Stimulated activated CD4-positive, alpha-beta T cell treated with anti-CD3 and anti-CD28 coated beads, Interleukin-15, amount 100 ng/mL, for 48 hours (primary cell): ENCODE data around the gene HS3ST2.
"Not testable (repeated sequence)": the region's sequence is repeated elsewhere in the genome, so short reads cannot be mapped to it uniquely, and the experiment has no call there.

Experiments
- DNase-seq, 2 donors: peaks; one replicate each; pipeline ENCODE4 v3.0.0-alpha.2; 2020; ENCODE audit warnings: low read depth in 2 of 2

Gene HS3ST2

DNA sequence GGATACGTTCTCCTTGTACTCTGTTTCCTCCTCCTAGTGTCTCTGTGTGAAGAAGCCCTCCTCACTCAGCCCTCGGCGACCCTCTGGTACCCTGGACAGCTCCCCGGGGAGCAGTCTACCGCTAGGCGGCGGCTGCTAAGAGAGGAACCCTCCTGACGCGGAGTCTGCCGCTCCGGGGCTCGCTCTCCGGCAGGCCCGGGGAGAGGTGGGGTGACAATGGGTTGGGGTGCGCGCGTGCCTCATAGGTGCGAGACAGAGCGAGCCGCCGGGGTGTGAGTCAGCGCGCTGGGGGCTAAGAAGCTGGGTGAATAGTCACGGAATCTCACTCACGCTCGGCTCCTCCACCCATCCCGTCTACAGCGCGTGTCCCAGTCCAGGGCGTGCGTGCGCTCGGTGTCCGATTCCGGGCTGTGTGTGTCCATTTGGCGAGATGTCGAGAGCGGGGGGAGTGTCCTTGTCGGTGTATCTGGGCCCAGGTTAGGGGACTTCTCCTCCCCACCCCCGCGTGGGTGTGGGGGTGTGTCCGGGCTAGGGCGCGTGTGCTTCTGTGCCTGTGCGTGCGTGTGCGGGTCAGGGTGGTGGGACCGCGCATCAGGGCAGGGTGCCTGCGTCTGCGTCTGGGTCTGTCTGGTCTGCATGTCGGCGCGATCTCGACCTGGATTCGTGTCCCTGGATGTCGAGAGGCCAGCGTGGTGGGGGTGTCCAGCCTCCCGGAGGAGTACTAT, 577 bp upstream of the HS3ST2 start:
- peak; percentile 4 to 21 for DNase-seq

GRCh38 chr16:22814711-22815105, 746 bp downstream of the HS3ST2 start:
- DNase-seq, result no peak

GRCh38 chr16:22815863-22816262, 1.9 kb downstream of the HS3ST2 start:
- DNase-seq, result no peak

DNA sequence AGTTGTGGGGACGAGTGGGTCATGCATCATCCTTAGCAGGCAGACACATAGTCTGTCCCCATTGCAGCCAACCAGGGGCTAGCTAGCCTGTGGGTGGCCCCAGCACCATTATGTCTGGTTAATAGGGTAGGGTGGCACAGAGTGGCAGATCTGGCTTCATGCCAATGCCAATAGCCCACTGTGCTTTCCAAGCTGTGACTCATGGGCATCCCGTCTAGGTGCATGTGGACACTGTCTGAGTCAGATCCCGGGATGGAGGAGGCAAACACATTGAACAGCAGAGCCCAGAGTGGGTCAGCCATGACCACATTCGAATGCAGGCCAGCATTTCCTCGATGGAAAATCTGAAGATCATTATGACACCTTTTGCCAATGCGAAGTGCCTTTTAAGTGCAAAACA, 2.5 kb downstream of the HS3ST2 start:
- DNase-seq, result no peak

DNA sequence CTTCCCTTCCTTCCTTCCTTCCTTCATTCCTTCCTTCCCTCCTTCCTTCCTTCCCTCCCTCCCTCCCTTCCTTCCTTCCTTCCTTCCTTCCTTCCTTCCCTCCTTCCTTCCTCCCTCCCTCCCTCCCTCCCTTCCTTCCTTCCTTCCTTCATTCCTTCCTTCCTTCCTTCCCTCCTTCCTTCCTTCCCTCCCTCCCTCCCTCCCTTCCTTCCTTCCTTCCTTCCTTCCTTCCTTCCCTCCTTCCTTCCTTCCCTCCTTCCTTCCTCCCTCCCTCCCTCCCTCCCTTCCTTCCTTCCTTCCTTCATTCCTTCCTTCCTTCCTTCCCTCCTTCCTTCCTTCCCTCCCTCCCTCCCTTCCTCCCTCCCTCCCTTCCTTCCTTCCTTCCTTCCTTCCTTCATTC, 4.8 kb downstream of the HS3ST2 start:
- not testable (repeated sequence) for DNase-seq

GRCh38 chr16:22838681-22839080, 24.7 kb downstream of the HS3ST2 start:
- no peak for DNase-seq

- DNase-seq, result not testable (repeated sequence)
Observed at GRCh38 chr16:22842031-22842430, 28.1 kb downstream of the HS3ST2 start.

- no peak for DNase-seq
Observed at GRCh38 chr16:22843122-22843521, 29.2 kb downstream of the HS3ST2 start.

DNA sequence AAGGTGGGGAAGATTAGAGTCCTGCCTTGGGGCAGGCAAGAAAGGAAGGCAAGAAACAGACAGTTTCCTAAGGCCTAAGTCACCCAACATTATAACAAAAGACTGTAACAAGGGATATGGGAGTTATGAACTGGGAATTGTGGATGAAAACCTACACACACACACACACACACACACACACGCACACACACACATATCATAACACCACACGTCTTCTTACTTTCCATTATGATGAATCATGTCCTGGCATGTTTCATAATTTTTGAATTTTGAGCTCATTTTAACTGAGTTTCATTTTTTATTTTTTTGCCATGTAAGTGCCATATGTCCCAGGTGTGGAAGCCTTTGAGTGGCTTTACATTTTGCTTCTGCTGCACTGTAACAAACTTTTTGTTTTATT, 29.9 kb downstream of the HS3ST2 start:
- DNase-seq, result no peak

GRCh38 chr16:22844416-22844815, 30.5 kb downstream of the HS3ST2 start:
- DNase-seq, result no peak

DNA sequence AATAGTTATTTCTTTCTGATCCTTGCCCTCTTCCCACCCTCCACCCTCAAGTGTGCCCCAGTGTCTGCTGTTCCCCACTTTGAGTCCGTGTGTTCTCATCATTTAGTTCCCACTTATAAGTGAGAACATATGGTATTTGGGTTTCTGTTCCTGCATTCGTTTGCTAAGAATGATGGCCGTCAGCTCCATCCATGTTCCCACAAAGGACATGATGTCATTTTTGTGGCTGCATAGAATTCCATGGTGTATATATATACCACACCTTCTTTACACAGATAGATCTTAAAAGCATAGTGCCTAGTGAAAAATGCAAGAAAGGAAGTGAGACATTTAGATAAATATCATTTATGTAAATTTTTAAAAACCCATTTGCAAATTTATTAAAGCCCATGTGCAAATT, 33.1 kb downstream of the HS3ST2 start:
- no peak for DNase-seq

- no peak for DNase-seq
Observed at GRCh38 chr16:22847690-22848089, 33.7 kb downstream of the HS3ST2 start.

DNA sequence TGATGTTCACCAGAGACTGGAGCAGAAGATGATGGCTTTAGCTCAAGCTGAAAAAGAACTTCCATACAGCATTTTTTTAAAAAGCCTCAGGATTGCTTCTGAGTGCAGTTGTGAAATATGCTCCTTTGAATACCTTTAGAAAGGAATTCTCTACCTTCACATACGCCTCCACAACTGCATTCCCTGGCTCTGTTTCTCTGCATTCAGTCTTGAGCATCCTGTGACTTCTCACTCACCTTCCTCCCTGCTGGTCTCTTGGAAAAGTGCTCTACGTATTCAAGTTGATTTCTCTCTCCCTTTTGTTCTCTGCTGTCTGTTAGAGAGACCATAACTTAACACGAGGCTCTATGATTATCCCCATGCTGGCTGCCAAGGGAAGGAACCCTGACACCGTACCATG, 34.5 kb downstream of the HS3ST2 start:
- DNase-seq, result no peak

DNA sequence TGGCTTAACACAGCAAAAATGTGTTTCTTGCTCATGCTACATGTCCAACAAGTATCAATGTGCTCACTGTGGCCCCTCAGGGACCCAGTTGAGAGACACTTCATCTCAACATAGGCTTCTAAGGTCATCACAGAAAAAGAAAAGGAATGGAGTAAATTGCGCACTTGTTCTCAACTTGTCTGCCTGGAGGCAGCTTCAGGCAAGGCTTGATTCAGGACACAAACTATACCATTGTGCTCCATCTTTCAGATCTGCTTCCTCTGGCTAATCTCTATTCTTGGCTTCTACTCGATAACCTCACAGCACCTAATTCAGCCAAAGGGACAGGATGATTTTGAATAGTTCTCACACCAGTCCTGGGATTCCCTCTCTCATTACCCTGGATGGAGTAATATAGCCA, 35.6 kb downstream of the HS3ST2 start:
- no peak for DNase-seq

DNA sequence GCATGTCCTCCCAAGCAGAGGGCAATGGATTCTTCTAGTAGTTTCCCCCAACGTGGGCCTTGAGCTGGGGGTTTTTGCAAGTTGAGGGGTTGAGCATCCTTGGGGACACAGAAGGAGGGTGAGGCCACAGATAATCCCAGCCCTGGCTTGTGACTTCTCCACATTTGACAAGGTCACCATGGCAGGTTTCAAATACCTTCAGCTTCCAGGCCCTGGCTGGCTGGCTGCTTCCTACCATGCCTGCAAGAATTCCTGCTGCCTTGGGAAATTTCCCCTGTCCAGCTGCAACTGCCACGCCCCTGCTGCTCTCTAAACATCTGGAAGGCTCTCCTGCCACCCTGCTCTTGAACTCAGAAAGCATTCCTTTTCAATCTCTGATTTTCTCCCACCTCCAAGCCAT, 41.3 kb downstream of the HS3ST2 start:
- DNase-seq, result no peak

DNA sequence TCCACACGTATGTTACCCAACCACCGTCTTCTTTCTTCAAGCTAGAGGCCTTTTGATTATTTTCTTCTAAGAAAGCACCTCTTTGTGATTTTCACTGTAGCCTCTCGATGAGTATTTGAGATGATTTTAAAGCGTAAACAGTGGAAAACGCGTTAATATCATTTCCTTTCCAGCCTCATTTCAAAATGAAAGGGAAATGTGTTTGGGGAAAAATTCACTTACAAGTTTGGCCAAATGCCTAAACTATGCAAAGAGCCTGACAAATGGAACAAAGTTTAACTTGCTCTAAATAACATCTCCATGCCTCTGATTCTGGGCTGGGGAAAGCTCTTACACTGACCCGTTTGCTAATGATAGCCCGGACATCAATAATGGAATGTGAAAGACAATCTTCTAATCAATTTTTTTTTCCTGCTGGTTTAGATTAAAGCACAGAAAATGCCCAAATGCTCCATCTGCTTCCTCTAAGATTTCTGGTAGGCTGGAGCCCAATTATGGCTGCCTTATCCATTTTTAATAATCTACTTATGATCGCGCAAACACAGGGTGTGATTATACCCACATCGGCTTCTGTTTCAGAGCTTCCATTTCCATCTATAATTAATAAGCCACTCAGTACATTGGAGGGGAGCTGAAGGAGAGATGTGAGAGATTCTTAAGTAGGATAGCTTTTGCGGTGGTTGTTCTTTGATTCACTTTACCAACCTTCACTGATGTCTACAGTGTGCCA, 43.5 kb downstream of the HS3ST2 start:
- DNase-seq, result no peak

- no peak for DNase-seq
Observed at GRCh38 chr16:22859925-22860324, 46.0 kb downstream of the HS3ST2 start.

GRCh38 chr16:22861580-22861979, 47.6 kb downstream of the HS3ST2 start:
- no peak for DNase-seq

DNA sequence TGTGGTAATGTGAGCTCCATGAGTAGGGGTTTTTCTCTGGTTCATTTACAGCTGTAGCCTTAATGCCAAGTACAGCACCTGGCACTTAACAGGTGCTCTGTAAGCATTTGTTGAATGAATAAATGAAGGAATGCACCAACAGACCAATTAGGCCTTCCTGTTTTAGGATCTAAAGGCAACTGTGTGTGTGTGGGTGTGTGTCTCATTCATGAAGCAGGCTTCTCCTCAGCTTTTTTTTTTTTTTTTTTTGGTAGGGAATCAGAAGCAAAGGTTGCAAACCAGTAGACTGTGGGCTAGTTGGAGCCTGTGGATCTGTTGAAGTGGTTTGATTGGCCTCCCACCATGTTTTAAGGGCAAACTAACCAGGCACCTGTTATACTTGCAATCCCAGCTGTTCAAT, 48.1 kb downstream of the HS3ST2 start:
- no peak for DNase-seq

DNA sequence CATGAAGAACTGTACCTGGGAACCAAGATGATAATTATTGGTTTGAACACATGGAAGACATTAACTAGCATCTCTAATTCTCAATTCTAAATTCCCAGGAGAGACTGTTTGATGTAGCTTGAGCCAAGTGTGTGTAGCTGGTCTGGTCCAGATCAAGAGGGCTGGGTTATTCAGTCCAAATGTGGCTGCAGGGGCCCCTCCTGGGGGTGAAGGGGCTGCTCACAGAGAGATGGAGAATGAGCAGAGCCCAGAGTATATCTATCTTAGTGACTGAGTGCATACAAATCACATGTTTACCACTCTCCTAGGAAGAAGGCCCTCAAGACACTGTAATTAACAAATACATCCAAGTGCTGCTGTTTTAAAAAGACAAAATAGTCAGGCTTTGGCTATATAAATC, 50.4 kb downstream of the HS3ST2 start:
- DNase-seq, result no peak

- no peak for DNase-seq
Observed at GRCh38 chr16:22868593-22869224, 54.7 kb downstream of the HS3ST2 start.

DNA sequence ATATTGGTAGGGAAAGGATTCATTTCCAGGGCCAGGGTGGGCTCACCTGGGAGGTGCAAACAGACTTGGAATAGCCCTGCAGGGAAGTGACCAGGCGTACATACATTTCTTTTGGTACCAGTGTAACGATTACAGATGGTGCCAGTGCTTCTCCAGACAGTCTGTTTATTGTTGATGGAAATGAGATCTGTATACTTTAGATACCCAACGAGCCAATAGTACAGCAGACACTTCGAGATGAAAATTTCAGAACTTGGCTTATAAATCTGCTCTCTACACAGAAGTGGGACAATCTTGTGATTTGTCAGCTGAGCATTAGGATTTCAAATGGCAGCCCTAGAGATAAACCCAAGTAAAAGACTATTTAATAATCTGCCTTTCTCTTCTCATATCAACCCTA, 57.9 kb downstream of the HS3ST2 start:
- DNase-seq, result no peak

DNA sequence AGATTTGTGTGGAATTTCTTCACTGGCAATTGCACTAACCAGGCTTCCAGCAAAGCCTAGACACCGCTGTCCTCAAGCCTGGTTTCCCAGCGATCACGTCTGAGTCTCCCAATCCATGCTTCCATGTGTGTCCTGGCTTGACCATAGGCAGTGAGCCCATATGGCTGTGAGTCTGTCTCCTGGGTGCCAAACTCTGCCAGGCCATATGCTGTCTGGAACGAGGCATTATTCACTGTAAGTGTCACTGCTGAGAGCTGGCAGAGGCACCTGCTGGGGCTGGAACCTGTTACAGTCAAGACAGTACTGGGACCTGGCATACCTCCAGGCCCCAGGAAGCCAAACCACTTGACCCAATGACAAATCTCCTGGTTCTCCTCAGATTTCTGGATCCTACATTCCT, 60.4 kb downstream of the HS3ST2 start:
- DNase-seq, result no peak
